Endothelial cell of umbilical vein (primary cell): ENCODE results near the gene EVX2. TPM values are rescaled to one million over a fixed set of nuclear protein-coding genes. Genes with fewer than 3 reads are reported as not detected.

ENCODE experiments used
- BruUV-seq: library from RNA; stranded (reverse); fragments of 400-500 nt; replicated peaks from 2 replicates; lab custom pipeline; 2021; lab: Mats Ljungman, UMichigan
- CTCF ChIA-PET: fragments of 300-600, 350-600 bp; sonication (Branson Sonifier 250); formaldehyde crosslinking; loops from one replicate; lab custom pipeline; 2021; ENCODE audit warnings: antibody characterized with exemption, inconsistent platforms; lab: Charles Lee
- POLR2A ChIA-PET: fragments of 300-600, 350-600 bp; sonication (Branson Sonifier 250); formaldehyde crosslinking; loops from one replicate; lab custom pipeline; 2021; ENCODE audit warnings: antibody characterized with exemption, inconsistent platforms; lab: Charles Lee
- DNase-seq: peaks from one replicate; pipeline ENCODE4 v3.0.0-alpha.2; 2011; ENCODE audit warnings: low read depth, low spot score
- FAIRE-seq: peaks from 2 replicates; lab custom pipeline; 2011; peaks lifted over from hg19 to GRCh38; lab: Jason Lieb, UNC
- H2AFZ ChIP-seq: 2 replicates; pipeline ENCODE4 v1.6.0; 2012; ENCODE audit warnings: low read depth, low read length, control low read depth, inconsistent platforms
- H3K27ac ChIP-seq: 2 replicates; pipeline ENCODE4 v1.5.1; 2011; ENCODE audit warnings: low read depth, mild to moderate bottlenecking, control low read depth, low read length, moderate library complexity; ENCODE audit not compliant: insufficient read depth
- H3K27me3 ChIP-seq, 2 experiments: 2 replicates each; pipeline versions ENCODE4 v1.6.0 to v1.6.1; 2011; ENCODE audit warnings: low read length in 2 of 2, mixed read lengths in 1 of 2; ENCODE audit not compliant: control insufficient read depth in 2 of 2, insufficient read depth in 2 of 2
- H3K36me3 ChIP-seq, 2 experiments: 2 replicates in 1 of 2; 3 replicates in 1 of 2; pipeline ENCODE4 v1.5.1; 2011; ENCODE audit warnings: low read length in 2 of 2, mild to moderate bottlenecking in 1 of 2, moderate library complexity in 1 of 2; ENCODE audit not compliant: control insufficient read depth in 2 of 2, insufficient read depth in 2 of 2; ENCODE audit errors: extremely low read depth in 1 of 2
- H3K4me1 ChIP-seq: 3 replicates; pipeline ENCODE4 v1.5.1; 2011; ENCODE audit warnings: mild to moderate bottlenecking, low read length; ENCODE audit not compliant: control insufficient read depth, insufficient read depth; ENCODE audit errors: extremely low read depth
- H3K4me2 ChIP-seq: 2 replicates; pipeline ENCODE4 v1.6.1; 2011; ENCODE audit warnings: low read length, control low read depth, mixed read lengths; ENCODE audit not compliant: insufficient read depth
- H3K4me3 ChIP-seq, 3 experiments: fragments of 200-600 bp in 1 of 3; sonication (generic), shearing (Covaris generic) in 1 of 3; replicated peaks in 1 of 3; 2 replicates each; pipeline ENCODE4 v1.5.1; 2011 to 2016; ENCODE audit warnings: control low read depth in 3 of 3, low read length in 3 of 3, mild to moderate bottlenecking in 2 of 3, inconsistent platforms in 1 of 3, low read depth in 1 of 3, moderate library complexity in 1 of 3; ENCODE audit not compliant: insufficient read depth in 1 of 3
- H3K79me2 ChIP-seq: 2 replicates; pipeline ENCODE4 v1.6.0; 2012; ENCODE audit warnings: low read length, inconsistent platforms; ENCODE audit not compliant: control insufficient read depth, insufficient read depth
- H3K9ac ChIP-seq: replicated peaks from 2 replicates; pipeline ENCODE3; 2011; ENCODE audit warnings: low read length, control low read depth; ENCODE audit not compliant: insufficient read depth; ENCODE audit errors: extremely low read depth
- H3K9me1 ChIP-seq: replicated peaks from 3 replicates; pipeline ENCODE4 v1.6.0; 2011; ENCODE audit warnings: mild to moderate bottlenecking, low read length; ENCODE audit not compliant: control insufficient read depth, insufficient read depth; ENCODE audit errors: extremely low read depth
- H3K9me3 ChIP-seq: replicated peaks from 2 replicates; pipeline ENCODE4 v1.5.1; 2012; ENCODE audit warnings: low read length, inconsistent platforms; ENCODE audit not compliant: control insufficient read depth, insufficient read depth
- H4K20me1 ChIP-seq: replicated peaks from 2 replicates; pipeline ENCODE3; 2011; ENCODE audit warnings: mild to moderate bottlenecking, low read length; ENCODE audit not compliant: control insufficient read depth, insufficient read depth; ENCODE audit errors: extremely low read depth
- CTCF ChIP-seq, 2 donors: IDR thresholded peaks; 1 replicate in 1 of 2; 2 replicates in 1 of 2; pipeline ENCODE4 v1.5.1; 2011; ENCODE audit warnings: low read length in 2 of 2, mild to moderate bottlenecking in 2 of 2, moderate library complexity in 2 of 2, control low read depth in 1 of 2, inconsistent platforms in 1 of 2, low read depth in 1 of 2; ENCODE audit not compliant: insufficient read depth in 1 of 2; ENCODE audit errors: extremely low read depth in 1 of 2
- EZH2 ChIP-seq: IDR thresholded peaks from 2 replicates; pipeline ENCODE4 v1.6.1; 2012; ENCODE audit warnings: borderline replicate concordance, low read depth, mild to moderate bottlenecking, moderate library complexity, low read length, inconsistent platforms; ENCODE audit not compliant: severe bottlenecking
- FOS ChIP-seq: IDR thresholded peaks from 2 replicates; pipeline ENCODE4 v1.6.1; 2011; ENCODE audit warnings: mild to moderate bottlenecking, low read length, moderate library complexity, borderline replicate concordance; ENCODE audit not compliant: insufficient read depth
- GATA2 ChIP-seq: IDR thresholded peaks from 2 replicates; pipeline ENCODE4 v1.7.0; 2011; ENCODE audit warnings: low read depth, mild to moderate bottlenecking, moderate library complexity, mixed read lengths, low read length; ENCODE audit not compliant: insufficient read length, insufficient read depth
- JUN ChIP-seq: IDR thresholded peaks from 2 replicates; pipeline ENCODE4 v1.6.1; 2011; ENCODE audit warnings: borderline replicate concordance, low read depth; ENCODE audit not compliant: insufficient read length, insufficient read depth
- MAX ChIP-seq: IDR thresholded peaks from 2 replicates; pipeline ENCODE4 v1.6.1; 2011; ENCODE audit not compliant: insufficient read depth, insufficient read length
- MYC ChIP-seq: IDR thresholded peaks from one replicate; pipeline ENCODE4 v1.6.1; 2011; ENCODE audit warnings: mild to moderate bottlenecking, low read depth, low read length
- POLR2A ChIP-seq: IDR thresholded peaks from 2 replicates; pipeline ENCODE4 v1.6.1; 2012; ENCODE audit warnings: low read depth, mild to moderate bottlenecking, control low read depth, low read length
- POLR2AphosphoS5 ChIP-seq: IDR thresholded peaks from 2 replicates; pipeline ENCODE4 v1.6.1; 2012; ENCODE audit warnings: low read depth, mild to moderate bottlenecking, control low read depth, low read length, moderate library complexity; ENCODE audit not compliant: insufficient read depth
- dilution Hi-C: fragments of 300-500 bp; cut with MboI; formaldehyde crosslinking; loops from one replicate; pipeline ENCODE4 v1.15.0; 2019; ENCODE audit warnings: low sequenced_read_pairs; ENCODE audit not compliant: extremely low pct_ligation_motif_present
- intact Hi-C: fragments of 100-400 bp; cut with micrococcal nuclease; formaldehyde crosslinking; loops from one replicate; pipeline ENCODE4 v1.10.0; 2022
- polyA plus RNA-seq, 4 experiments: library from polyadenylated mRNA; depleted of rRNA in 3 of 4; stranded (reverse) in 3 of 4; unstranded in 1 of 4; fragments of >200 nt; gene quantifications; 2 replicates each; pipeline versions ENCODE4 v1.2.1 to v1.2.3, GENCODE V29; 2011 to 2012; ENCODE audit warnings: missing spikeins in 1 of 4
- total RNA-seq: library from RNA; stranded (reverse); gene quantifications from 2 replicates; pipeline ENCODE4 v1.2.3, GENCODE V29; 2021

EVX2 gene
- total and polyA plus RNA-seq, 2 donors (not counting 3 experiments of a cell fraction or from before 2014, with no cell fraction given) = not detected

DNA sequence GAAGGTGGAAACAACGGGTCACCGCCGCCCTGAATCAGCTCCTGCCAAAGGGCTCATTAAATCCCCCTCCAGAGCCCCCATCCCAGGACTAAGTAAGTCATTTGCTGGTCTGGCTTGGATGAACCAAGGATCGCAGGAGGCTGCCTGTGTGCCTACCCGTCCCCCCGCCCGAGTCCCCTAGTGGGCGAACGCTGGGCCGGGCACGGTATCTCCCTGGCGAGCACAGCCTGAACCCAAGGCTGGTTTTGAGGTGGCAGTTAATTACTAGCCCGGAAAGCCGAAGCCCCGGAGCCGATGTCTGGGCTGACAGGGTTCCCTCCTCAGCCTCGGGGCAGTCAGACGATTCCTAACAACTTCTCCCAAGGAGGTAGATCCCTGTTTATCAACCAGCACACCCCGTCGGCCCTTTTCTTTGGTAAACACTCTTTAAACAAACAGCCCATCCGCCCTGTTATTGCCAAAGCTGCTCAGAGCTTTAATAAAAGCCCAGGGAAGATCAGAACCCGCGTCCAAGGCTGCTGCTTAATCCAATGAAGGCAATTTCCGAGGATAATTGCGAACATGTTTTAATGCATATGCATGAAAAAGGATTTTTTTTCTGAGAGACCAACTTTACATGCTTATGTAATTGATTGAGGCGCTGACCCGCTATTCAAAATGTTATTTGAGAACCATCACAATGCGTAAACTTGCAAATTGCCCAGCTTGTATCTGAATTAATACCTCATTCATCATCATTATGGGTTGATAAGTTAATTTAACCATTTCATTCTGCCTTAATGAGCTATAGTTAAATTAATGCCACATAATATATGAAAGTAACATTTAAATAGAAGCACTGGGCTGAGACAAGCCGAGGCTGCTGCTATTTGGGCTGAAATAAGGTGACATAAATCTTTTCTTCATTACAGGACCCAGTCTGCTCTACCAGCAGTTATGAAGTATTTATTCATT lies 10.5 kb downstream of the EVX2 start:
- peak; percentile 59 for FAIRE-seq
- Histone ChIP-seq H3K4me2 (no peak overlapping the region), H3K79me2 (no peaks in the 10 kb centered on the region), H3K4me3 (no peak overlapping the region), H3K9me3 (no peaks in the 10 kb centered on the region), H3K9ac (no peak overlapping the region), H3K36me3 (no peaks in the 10 kb centered on the region), H3K4me1 (no peaks in the 10 kb centered on the region), H3K27ac (no peak overlapping the region), H3K27me3 (peaks cover 85 to 99% of the 10 kb centered on the region in 2 experiments), H2AFZ (no peak overlapping the region), H4K20me1 (peaks cover 2% of the 10 kb centered on the region), H3K9me1 (no peaks in the 10 kb centered on the region)
- ChIA-PET CTCF (interaction anchor here (0.8 to 1.5 kb wide), 6 partner anchors 10 to 1699 kb away, joined by 3 to 4 read pairs (median 3); no protein-coding TSS in a partner anchor), POLR2A (no interaction called here)
- intact Hi-C loops = no loop called here
- BruUV-seq = no TSS peak
- dilution Hi-C loops = no loop called here
- TF ChIP-seq POLR2A (no peak), GATA2 (no peak), CTCF (IDR thresholded peaks at IDR 0.05; ENCODE audit: extremely low read depth in 1 of 2, insufficient read depth in 1 of 2, low read depth in 1 of 2, low read length in 2 of 2) (no peak), EZH2 (peak; percentile 73), MYC (no peak), FOS (no peak), JUN (no peak), POLR2AphosphoS5 (no peak), MAX (no peak)
- no peak for DNase-seq
